Measurements from ENCODE around the gene GPR61. TPM values are rescaled to one million over a fixed set of nuclear protein-coding genes. Genes with fewer than 3 reads are reported as not detected.

The GPR61 gene
- total and polyA plus RNA-seq, 9 of the 15 experiments (the other 6 are each of a cell fraction or from before 2014, with no cell fraction given) = 0.04 to 1.1 (median 0.25) TPM; not detected in 4

DNA sequence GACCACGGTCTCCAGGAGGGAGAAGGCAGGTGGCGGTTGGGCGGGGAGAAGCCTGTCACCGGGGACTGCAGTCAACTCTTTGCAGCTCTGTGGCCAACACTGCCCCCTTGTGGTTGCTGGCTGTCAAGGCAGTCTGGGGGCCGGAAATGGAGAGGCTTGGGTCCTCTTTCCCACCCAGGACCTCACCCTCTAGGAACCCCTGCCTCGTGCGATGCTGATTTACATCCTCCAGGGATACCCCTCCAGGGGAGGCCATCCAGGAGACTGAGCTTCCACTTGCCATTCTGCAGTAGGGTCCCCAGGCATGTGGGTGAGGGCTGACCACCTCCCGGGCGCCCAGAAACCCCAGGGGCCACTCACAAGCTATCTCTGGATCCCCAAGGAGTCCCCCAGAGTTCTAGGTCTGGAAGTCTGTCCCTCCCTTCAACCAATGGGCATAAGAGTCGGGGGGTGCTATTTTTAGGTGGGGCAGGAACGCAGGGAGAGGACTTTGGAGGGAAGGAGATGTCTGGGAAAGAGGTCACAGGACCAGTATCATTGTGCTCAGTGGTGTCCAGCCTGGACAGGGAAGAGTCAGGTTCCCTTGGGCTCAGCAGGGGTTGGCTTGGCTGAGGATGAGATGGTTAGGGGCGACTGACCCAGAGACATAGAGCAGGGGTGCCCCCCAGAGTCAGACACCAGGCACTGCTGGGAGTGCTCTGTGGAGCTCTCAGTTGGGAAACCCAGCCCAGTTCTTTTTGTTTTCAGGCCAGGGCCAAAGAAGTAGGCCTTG is 7.1 kb upstream of the GPR61 start (continued):
- TF ChIP-seq, protein P1, sequence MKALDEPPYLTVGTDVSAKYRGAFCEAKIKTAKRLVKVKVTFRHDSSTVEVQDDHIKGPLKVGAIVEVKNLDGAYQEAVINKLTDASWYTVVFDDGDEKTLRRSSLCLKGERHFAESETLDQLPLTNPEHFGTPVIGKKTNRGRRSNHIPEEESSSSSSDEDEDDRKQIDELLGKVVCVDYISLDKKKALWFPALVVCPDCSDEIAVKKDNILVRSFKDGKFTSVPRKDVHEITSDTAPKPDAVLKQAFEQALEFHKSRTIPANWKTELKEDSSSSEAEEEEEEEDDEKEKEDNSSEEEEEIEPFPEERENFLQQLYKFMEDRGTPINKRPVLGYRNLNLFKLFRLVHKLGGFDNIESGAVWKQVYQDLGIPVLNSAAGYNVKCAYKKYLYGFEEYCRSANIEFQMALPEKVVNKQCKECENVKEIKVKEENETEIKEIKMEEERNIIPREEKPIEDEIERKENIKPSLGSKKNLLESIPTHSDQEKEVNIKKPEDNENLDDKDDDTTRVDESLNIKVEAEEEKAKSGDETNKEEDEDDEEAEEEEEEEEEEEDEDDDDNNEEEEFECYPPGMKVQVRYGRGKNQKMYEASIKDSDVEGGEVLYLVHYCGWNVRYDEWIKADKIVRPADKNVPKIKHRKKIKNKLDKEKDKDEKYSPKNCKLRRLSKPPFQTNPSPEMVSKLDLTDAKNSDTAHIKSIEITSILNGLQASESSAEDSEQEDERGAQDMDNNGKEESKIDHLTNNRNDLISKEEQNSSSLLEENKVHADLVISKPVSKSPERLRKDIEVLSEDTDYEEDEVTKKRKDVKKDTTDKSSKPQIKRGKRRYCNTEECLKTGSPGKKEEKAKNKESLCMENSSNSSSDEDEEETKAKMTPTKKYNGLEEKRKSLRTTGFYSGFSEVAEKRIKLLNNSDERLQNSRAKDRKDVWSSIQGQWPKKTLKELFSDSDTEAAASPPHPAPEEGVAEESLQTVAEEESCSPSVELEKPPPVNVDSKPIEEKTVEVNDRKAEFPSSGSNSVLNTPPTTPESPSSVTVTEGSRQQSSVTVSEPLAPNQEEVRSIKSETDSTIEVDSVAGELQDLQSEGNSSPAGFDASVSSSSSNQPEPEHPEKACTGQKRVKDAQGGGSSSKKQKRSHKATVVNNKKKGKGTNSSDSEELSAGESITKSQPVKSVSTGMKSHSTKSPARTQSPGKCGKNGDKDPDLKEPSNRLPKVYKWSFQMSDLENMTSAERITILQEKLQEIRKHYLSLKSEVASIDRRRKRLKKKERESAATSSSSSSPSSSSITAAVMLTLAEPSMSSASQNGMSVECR (CRISPR knock-in tag; IDR thresholded peaks at IDR 0.05) = no peak
- no peak for TF ChIP-seq ZKSCAN3 (CRISPR knock-in tag; IDR thresholded peaks at IDR 0.05)
- no peak for TF ChIP-seq ZNF778 (CRISPR knock-in tag; IDR thresholded peaks at IDR 0.05)
- no peak for TF ChIP-seq NUFIP1 (IDR thresholded peaks at IDR 0.05; ENCODE audit: partially characterized antibody)
- peak; percentile 7 for TF ChIP-seq MEIS2 (IDR thresholded peaks at IDR 0.05; ENCODE audit: partially characterized antibody)
- no peak for TF ChIP-seq PPARD (CRISPR knock-in tag; IDR thresholded peaks at IDR 0.05)
- TF ChIP-seq DACH1 (IDR thresholded peaks at IDR 0.05; ENCODE audit: partially characterized antibody) = no peak
- TF ChIP-seq ZNF224 (CRISPR knock-in tag; IDR thresholded peaks at IDR 0.05) = no peak
- TF ChIP-seq, protein P2, sequence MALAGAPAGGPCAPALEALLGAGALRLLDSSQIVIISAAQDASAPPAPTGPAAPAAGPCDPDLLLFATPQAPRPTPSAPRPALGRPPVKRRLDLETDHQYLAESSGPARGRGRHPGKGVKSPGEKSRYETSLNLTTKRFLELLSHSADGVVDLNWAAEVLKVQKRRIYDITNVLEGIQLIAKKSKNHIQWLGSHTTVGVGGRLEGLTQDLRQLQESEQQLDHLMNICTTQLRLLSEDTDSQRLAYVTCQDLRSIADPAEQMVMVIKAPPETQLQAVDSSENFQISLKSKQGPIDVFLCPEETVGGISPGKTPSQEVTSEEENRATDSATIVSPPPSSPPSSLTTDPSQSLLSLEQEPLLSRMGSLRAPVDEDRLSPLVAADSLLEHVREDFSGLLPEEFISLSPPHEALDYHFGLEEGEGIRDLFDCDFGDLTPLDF (CRISPR knock-in tag; IDR thresholded peaks at IDR 0.05) = 0 out of 2 replicates have a peak, but pooled peaks have one; percentile 21
- no peak for TF ChIP-seq NBN (IDR thresholded peaks at IDR 0.05; ENCODE audit: low read depth)
- no peak for TF ChIP-seq RBM15 (IDR thresholded peaks at IDR 0.05; ENCODE audit: insufficient read depth, low read length)
- TF ChIP-seq, protein P3, sequence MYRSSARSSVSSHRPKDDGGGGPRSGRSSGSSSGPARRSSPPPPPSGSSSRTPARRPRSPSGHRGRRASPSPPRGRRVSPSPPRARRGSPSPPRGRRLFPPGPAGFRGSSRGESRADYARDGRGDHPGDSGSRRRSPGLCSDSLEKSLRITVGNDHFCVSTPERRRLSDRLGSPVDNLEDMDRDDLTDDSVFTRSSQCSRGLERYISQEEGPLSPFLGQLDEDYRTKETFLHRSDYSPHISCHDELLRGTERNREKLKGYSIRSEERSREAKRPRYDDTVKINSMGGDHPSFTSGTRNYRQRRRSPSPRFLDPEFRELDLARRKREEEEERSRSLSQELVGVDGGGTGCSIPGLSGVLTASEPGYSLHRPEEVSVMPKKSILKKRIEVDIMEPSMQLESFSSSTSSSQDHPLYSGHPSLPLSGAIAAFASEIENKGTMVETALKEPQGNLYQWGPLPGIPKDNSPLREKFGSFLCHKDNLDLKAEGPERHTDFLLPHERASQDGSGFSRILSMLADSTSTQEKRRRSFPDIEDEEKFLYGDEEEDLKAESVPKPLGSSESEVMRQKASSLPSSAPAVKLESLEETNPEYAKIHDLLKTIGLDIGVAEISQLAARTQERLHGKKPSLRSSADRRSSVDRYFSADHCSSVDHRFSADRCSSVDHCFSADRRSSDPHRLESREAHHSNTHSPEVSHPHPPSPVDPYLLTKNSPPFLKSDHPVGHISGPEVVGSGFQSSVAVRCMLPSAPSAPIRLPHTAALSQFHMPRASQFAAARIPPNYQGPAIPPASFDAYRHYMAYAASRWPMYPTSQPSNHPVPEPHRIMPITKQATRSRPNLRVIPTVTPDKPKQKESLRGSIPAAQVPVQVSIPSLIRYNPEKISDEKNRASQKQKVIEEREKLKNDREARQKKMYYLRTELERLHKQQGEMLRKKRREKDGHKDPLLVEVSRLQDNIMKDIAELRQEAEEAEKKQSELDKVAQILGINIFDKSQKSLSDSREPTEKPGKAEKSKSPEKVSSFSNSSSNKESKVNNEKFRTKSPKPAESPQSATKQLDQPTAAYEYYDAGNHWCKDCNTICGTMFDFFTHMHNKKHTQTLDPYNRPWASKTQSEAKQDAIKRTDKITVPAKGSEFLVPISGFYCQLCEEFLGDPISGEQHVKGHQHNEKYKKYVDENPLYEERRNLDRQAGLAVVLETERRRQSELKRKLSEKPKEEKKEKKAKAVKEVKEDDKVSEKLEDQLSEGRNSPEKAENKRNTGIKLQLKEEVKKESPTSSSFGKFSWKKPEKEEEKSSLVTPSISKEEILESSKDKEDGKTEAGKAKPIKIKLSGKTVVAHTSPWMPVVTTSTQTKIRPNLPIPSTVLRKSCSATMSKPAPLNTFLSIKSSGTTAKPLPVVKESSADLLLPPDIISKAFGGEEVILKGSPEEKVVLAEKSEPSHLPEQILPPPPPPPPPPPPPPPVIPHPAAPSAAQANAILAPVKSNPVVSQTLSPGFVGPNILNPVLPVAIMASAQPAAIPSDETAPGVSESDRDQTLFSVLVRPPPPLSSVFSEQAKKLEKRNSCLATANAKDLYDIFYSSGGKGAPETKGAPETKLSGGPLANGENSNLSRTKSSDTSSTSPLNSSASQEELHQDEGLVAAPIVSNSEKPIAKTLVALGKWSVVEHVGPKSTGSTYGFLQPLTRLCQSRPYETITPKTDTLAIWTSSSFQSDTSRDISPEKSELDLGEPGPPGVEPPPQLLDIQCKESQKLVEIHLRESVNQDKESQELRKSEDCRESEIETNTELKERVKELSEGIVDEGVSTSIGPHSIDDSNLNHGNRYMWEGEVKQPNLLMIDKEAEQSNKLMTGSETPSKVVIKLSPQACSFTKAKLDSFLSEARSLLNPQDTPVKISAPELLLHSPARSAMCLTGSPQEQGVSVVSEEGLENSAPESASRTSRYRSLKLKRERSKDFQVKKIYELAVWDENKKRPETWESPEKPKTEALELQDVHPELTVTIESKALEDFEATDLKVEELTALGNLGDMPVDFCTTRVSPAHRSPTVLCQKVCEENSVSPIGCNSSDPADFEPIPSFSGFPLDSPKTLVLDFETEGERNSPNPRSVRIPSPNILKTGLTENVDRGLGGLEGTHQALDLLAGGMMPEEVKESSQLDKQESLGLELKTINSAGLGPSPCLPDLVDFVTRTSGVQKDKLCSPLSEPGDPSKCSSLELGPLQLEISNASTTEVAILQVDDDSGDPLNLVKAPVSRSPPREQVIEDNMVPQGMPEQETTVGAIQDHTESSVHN (IDR thresholded peaks at IDR 0.05; ENCODE audit: borderline replicate concordance in 1 of 2, low read depth in 1 of 2) = no peak
- TF ChIP-seq RB1 (IDR thresholded peaks at IDR 0.05; ENCODE audit: low read depth) = peak; percentile 77
- no peak for TF ChIP-seq POLR3G (IDR thresholded peaks at IDR 0.05; ENCODE audit: extremely low read depth, insufficient read length, insufficient replicate concordance)

All from K562 (cell line).